ENCODE results near the gene TPRKB.
"Not testable (repeated sequence)": the region's sequence is repeated elsewhere in the genome, so short reads cannot be mapped to it uniquely, and the experiment has no call there.

TPRKB gene

DNA sequence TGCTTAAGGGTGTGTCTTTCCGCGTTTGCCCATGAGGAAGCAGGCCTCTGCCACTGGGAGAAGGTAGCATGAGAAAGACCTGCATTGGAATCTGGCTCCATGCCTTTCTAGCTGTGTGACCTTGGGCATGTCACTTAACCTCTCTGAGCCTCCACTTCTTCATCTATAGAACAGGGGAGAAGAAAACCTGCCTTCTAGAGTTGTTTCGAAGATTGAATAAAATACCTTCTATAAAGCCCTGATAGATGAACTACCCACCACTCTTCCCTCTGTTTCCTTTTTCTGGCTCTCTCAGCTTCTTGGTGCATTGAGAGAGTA is 35.7 kb downstream of the TPRKB start:
- not testable (repeated sequence) for H3K9me3 Mint-ChIP-seq; H3K4me1 Mint-ChIP-seq; H3K4me3 Mint-ChIP-seq; DNase-seq; H3K27ac Mint-ChIP-seq; H3K36me3 Mint-ChIP-seq; ATAC-seq (replicated peaks)
- peaks cover 37 to 44% of the 10 kb centered on the region in 2 donors for H3K27me3 Mint-ChIP-seq

DNA sequence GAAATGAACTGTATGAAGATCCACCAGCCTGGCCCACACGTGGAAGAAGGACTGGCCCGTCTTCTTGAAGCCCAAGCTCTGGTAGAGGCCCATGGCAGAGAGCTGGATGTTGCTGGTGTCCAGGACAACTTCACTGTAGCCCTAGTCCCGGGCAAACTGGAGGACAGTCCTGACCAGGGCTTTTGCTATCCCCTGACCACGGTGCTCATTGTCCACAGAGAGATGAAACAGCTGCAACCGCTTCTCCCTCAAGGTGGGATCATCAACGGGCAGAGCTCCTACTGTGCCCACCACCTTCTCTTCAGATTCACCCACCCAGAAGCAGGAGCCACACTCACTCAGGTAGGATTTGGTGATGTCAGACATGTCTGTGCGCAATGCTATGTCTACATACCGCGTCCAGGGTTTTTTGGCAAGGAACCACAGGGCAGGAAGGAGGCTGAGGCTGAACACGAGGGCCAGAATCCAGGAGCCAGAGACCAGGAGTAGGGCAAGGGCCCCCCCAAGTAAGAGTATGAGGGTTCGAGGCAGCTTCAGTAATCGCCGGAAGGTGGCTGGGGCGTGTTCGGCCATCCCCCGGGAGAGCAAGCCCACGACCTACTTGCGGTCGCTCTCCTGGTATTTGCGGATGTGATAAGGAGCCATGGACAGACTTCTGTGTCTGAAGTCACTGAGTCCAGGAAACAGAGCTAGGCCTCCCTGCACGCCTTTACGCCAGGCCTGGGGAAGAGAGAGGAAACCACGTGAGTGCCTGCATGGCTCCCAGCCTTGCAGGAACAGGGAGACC is 36.3 kb downstream of the TPRKB start:
- Mint-ChIP-seq H3K36me3 (no peaks in the 10 kb centered on the region), H3K4me1 (no peaks in the 10 kb centered on the region), H3K27ac (no peak overlapping the region), H3K27me3 (peaks cover 37 to 44% of the 10 kb centered on the region in 2 donors), H3K9me3 (peaks cover 2 to 3% of the 10 kb centered on the region in 2 donors), H3K4me3 (no peak overlapping the region)
- DNase-seq = no peak
- ATAC-seq (replicated peaks) = no peak

DNA sequence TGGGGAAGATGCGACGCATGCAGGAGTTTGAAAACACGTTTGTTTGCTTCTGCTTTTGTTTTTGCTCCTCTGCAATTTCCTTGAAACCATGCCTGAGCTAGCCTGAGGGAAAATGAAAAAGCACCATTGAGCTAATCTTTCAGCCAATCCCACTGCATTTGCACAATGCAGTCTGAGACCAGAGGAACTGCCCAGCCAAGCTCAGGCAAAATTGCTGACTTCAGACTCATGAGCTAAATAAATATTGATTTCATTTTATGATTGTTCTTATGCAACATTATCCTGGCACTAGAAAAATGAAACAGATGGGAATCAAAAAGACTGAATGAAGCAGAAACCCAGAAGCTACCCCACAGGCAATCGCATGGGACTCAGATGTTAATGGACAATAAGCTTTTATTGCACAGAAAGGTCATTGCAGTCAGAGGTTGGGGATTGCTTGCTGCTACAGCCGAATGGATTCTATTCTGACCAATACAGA is 37.0 kb downstream of the TPRKB start:
- Mint-ChIP-seq H3K27me3 (peaks cover 36 to 38% of the 10 kb centered on the region in 2 donors), H3K9me3 (peaks cover 2 to 3% of the 10 kb centered on the region in 2 donors), H3K4me3 (no peak overlapping the region), H3K4me1 (no peaks in the 10 kb centered on the region), H3K36me3 (no peaks in the 10 kb centered on the region), H3K27ac (no peak overlapping the region)
- no peak for DNase-seq
- no peak for ATAC-seq (replicated peaks)

DNA sequence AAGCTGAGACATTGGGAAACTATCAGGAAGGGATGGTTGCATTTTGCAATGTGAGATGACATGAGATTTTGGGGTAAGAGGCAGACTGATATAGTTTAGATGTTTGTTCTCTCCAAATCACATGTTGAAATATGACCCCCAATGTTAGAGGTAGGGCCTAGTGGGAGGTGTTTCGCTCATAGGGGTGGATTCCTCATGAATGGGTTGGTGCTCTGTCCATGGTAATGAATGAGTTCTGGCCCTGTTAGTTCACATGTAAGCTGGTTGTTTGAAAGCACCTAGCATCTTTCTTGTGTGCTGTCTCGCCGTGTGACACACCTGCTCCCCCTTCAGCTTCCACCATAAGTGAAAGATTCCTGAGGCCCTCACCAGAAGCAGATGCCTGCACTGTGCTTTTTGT is 37.7 kb downstream of the TPRKB start:
- DNase-seq (no peak), ATAC-seq (replicated peaks) (no peak)
- Mint-ChIP-seq H3K9me3 (peaks cover 2 to 3% of the 10 kb centered on the region in 2 donors), H3K4me3 (no peak overlapping the region), H3K4me1 (no peaks in the 10 kb centered on the region), H3K27me3 (peaks cover 30 to 31% of the 10 kb centered on the region in 2 donors), H3K27ac (no peak overlapping the region), H3K36me3 (no peaks in the 10 kb centered on the region)

DNA sequence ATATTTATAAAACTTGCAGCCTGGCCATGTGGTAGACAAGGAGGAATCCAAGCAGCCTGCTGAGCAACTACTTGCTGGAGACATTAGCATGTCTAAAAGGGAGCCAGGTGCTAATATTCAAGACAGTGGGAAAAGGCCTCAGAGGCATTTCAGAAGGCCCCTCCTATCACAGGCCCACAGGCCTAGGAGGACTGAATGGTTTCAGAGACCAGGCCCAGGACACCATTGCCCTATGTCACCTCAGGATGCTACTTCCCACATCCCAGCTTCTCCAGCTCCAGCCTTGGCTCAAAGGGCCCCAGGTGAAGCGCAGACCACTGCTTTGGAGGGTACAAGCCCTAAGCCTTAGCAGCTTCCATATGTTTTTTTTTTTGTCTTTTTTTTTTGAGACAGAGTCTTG is 39.0 kb downstream of the TPRKB start:
- Mint-ChIP-seq H3K27ac (no peak overlapping the region), H3K4me3 (no peak overlapping the region), H3K27me3 (peaks cover 19 to 26% of the 10 kb centered on the region in 2 donors), H3K9me3 (peaks cover 2 to 3% of the 10 kb centered on the region in 2 donors), H3K4me1 (no peaks in the 10 kb centered on the region), H3K36me3 (no peaks in the 10 kb centered on the region)
- ATAC-seq (replicated peaks) (no peak), DNase-seq (no peak)

DNA sequence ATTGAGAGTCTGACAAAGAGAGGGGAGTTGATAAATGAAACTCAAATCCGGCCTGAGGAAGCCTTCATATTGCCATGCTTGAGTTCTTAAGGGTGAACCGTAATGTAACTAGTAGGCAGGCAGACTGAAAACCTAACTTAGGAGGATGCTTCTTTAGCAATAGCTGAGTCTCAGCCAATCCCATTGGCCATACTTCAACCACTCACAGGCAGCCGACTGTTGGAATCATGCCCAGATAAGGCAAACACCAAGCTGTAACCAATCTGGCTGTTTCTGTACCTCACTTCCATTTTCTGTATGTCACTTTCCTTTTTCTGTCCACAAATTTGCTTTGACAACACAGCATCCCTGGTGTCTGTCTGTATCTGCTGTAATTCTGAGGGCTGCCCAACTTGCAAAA is 39.5 kb downstream of the TPRKB start:
- Mint-ChIP-seq H3K9me3 (peaks cover 2 to 3% of the 10 kb centered on the region in 2 donors), H3K4me3 (no peak overlapping the region)
- ATAC-seq (replicated peaks) = no peak

DNA sequence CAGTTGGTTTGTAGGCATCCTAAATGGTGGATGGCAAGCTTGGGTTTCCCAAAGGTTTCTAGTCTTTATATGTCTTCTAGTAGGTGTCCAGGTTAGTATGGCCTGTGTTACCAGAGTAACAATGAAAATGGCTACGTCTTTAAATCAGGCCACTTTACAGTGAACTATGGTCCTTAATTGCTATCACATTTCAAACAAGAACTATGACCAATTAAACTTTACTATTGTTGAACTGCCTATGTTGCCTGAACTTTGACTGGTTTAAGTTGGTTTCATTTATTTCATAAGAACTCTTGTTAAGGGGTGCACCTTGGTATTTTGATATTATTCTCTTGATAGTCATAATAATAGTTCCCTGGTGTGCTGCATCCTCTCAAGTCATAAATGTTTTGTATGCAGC is 40.2 kb downstream of the TPRKB start:
- ATAC-seq (replicated peaks); DNase-seq; H3K36me3 Mint-ChIP-seq; H3K9me3 Mint-ChIP-seq; H3K4me3 Mint-ChIP-seq; H3K4me1 Mint-ChIP-seq; H3K27ac Mint-ChIP-seq: not testable (repeated sequence)
- H3K27me3 Mint-ChIP-seq = peaks cover 16 to 17% of the 10 kb centered on the region in 2 donors

More for the DNA sequence above, 39.5 kb downstream of the TPRKB start:
- DNase-seq = no peak
- Mint-ChIP-seq H3K4me1 (no peaks in the 10 kb centered on the region), H3K27ac (no peak overlapping the region), H3K27me3 (peaks cover 17 to 22% of the 10 kb centered on the region in 2 donors), H3K36me3 (no peaks in the 10 kb centered on the region)

DNA sequence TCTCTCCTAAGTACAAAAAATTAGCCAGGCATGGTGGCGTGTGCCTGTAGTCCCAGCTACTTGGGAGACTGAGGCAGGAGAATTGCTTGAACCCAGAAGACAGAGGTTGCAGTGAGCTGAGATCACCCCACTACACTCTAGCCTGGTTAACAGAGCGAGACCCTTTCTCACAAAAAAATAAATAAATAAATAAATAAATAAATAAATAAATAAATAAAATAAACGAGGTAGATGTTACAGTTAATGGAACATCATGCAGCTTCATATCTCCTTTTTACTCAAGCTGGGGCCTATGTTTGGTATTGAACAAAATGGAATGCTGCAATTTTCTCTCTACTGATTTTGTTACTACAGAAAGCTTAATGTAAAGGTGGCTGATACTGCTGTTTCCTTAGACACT is 40.6 kb downstream of the TPRKB start:
- ATAC-seq (replicated peaks); H3K4me1 Mint-ChIP-seq; H3K27ac Mint-ChIP-seq; H3K4me3 Mint-ChIP-seq; DNase-seq; H3K36me3 Mint-ChIP-seq; H3K9me3 Mint-ChIP-seq: not testable (repeated sequence)
- peaks cover 13 to 15% of the 10 kb centered on the region in 2 donors for H3K27me3 Mint-ChIP-seq

DNA sequence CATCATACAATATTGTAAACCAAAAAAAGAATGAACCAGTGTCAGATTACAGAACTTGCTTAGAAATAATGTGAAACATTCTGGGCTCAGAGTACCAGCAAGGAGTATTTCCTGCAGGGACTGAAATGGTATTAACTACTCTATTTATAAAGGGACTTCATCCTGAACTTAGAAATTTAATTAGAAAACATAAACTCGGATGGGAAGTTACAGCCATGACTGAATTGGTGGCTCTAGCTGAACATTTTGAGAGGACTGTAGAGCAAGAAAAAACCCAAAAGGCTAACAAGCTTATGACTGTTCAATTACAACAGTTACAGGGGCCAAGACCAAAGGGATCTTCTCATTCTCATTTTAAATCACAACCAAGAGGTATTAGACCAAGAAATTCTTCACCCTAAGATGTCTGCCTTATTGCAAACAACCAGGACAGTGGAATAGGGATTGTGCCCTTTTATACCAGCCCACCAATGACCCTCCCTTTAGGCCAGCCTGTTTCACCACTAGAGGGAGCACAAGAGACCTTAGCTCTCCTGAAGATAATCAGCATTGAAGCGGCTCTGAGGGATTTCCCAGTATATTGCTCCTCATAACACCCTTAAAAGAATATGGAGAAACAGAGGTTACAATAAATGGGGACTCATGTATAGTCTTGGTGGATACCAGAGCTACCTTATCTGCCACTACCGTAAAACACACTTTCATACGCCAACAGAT is 46.6 kb downstream of the TPRKB start:
- not testable (repeated sequence) for DNase-seq, H3K4me1 Mint-ChIP-seq, H3K9me3 Mint-ChIP-seq, H3K27ac Mint-ChIP-seq, H3K4me3 Mint-ChIP-seq, H3K36me3 Mint-ChIP-seq
- H3K27me3 Mint-ChIP-seq = peaks cover 6 to 11% of the 10 kb centered on the region in 2 donors
- ATAC-seq (replicated peaks) = peak; percentile 87 to 91

DNA sequence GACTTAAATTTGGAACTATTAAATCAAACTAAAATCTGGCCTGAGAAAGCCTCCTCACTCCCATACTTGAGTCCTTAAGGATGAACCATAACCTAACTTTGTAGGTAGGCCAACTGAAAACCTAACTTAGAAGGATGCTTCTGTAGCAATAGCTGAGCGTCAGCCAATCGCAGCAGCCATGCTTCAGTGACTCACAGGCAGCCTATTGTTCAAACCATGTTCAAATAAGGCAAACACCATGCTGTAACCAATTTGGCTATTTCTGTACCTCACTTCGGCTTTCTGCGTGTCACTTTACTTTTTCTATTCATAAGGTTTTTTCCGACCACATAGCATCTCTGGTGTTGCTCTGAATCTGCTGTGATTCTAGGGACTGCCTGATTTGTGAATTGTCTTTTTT is 48.7 kb downstream of the TPRKB start:
- H3K36me3 Mint-ChIP-seq; DNase-seq; H3K4me3 Mint-ChIP-seq; H3K4me1 Mint-ChIP-seq; H3K9me3 Mint-ChIP-seq; ATAC-seq (replicated peaks); H3K27ac Mint-ChIP-seq: not testable (repeated sequence)
- H3K27me3 Mint-ChIP-seq = peaks cover 6 to 12% of the 10 kb centered on the region in 2 donors

DNA sequence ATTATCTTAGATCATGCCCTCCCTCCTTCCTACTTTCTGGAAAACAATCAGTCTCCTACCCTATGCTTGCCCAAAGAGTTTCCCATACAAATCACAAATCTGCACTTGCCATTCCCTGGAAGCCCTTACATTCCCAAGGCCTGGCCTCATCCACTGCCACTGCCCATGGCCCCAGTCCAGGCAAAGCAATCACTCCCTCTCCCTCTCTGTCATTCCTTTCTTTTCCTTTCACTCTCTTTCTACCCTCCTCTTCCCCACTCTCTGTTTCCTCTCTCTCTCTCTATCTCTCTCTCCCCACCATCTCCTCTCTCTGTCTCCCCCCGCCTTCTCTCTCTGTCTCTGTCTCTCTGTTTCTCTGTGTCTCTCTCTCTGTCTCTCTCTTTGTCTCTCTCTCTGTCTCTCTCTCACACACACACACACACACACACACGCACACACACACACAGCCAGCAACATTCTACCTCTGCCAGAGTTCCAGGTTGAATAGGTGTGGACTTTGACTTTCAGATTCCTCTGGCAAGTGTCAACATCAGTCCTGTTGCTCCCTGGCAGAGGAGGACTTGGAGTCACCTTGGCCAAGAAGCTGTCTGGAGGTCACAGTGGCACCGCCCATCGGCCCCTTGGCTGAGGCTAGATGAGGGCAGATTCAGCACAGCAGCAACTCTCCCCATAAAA is 51.2 kb downstream of the TPRKB start:
- Mint-ChIP-seq H3K4me1 (no peaks in the 10 kb centered on the region), H3K4me3 (no peak overlapping the region), H3K9me3 (peaks cover 0 to 5% of the 10 kb centered on the region in 2 donors), H3K36me3 (no peaks in the 10 kb centered on the region), H3K27me3 (peaks cover 12 to 14% of the 10 kb centered on the region in 2 donors), H3K27ac (no peak overlapping the region)
- ATAC-seq (replicated peaks) = no peak
- no peak for DNase-seq

DNA sequence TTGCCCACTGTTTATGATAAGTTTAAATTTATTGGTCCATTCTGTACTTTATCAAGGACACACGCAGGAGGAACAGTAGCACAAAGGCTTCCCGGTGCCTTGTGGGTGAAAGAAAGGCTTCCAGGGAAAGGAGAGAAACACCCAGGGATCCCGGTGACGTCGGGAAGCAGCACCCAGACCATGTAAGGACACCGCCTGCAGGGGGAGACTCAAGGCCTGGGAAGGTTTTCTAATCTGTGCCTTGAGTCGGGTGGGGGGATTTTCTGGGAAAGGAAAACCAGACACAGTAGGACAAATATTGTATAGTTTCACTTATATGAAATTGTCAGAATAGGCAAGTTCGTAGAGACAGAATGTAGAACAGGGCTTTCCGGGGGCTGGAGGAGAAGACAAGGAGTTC is 52.2 kb downstream of the TPRKB start:
- ATAC-seq (replicated peaks); DNase-seq; H3K4me3 Mint-ChIP-seq; H3K4me1 Mint-ChIP-seq; H3K9me3 Mint-ChIP-seq; H3K36me3 Mint-ChIP-seq; H3K27ac Mint-ChIP-seq: not testable (repeated sequence)
- peaks cover 12 to 14% of the 10 kb centered on the region in 2 donors for H3K27me3 Mint-ChIP-seq

DNA sequence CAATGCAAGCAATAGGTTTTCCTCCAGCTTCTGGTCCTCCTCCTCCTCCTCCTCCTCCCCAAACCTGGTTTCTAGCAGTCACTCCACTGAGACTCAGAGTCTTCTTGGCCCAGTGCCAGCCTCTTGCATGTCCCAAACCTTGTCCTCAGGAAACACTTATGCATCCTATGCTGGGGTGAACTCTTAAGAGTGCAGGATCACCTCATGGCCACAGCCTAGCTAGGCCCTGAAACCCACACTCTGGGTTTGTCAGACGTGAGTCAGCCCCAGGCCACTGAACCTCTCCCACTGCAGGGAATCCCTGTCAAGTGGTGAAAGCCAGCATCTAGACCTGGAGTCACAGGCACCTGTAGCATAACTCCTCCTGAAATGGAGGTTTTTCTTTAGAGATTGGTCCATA is 52.8 kb downstream of the TPRKB start:
- H3K9me3 Mint-ChIP-seq; ATAC-seq (replicated peaks); H3K4me3 Mint-ChIP-seq; H3K36me3 Mint-ChIP-seq; DNase-seq; H3K27ac Mint-ChIP-seq; H3K4me1 Mint-ChIP-seq: not testable (repeated sequence)
- H3K27me3 Mint-ChIP-seq = peaks cover 12 to 14% of the 10 kb centered on the region in 2 donors

DNA sequence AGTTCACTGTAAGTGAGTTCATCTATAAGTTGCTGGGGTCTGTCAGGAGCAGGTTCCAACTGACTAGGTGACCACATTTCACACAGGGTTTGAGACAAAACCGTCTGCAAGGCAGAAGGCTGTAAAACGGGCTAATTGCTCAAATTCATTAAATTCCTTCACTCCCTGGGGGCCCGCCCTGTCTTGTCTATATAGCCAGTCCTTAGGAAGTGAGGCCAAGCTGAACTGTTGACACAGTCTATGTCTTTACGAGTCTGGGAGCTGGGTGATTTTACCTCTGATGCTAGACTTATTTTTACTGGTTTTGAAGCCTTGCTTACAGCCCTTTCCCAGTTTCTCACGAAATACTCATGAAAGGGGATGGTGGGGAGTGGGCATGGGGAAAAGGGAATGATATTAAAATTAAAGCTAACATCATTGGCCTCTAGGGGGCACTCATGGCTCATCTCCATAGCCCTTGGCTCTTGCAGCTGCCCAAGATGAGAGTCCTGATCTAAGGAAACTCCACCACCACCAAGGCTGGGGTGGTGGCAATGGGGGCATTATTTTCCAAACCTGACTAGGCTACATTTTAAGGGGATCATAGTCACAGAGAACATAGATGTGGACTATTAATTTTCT is 57.1 kb downstream of the TPRKB start:
- not testable (repeated sequence) for H3K4me3 Mint-ChIP-seq, H3K27ac Mint-ChIP-seq, H3K4me1 Mint-ChIP-seq, H3K36me3 Mint-ChIP-seq, H3K9me3 Mint-ChIP-seq, DNase-seq
- ATAC-seq (replicated peaks) = peak in 1 of 2 donors; percentile 49
- H3K27me3 Mint-ChIP-seq = peaks cover 6 to 14% of the 10 kb centered on the region in 2 donors

Measured in stimulated activated naive B cell treated with anti-CD40 and anti-IgM and Interleukin-4, amounts not matched to agents 10 μg/mL and 1 μg/mL and 100 μg/mL, for 72 hours (primary cell).